ENCODE results near the gene NOC2L. TPM values are rescaled to one million over a fixed set of nuclear protein-coding genes. Genes with fewer than 3 reads are reported as not detected.
"Not testable (repeated sequence)": the region's sequence is repeated elsewhere in the genome, so short reads cannot be mapped to it uniquely, and the experiment has no call there.

Gene NOC2L
- total RNA-seq, 6 donors from 2014 or later, result 28.7 to 66.0 (median 51.0) TPM

- H3K4me3 ChIP-seq, result no peak overlapping the region
- H3K27ac ChIP-seq, result no peak overlapping the region
- H3K36me3 ChIP-seq, result no peaks in the 10 kb centered on the region
- DNase-seq (no peak), ATAC-seq (ENCODE audit: low FRiP score in 2 of 2) (no peak)
- H3K4me1 ChIP-seq, result peaks cover 4 to 8% (median 6%) of the 10 kb centered on the region in 4 donors
- H3K9me3 ChIP-seq, result peaks cover 0 to 10% (median 5%) of the 10 kb centered on the region in 4 donors
- 76 to 77% methylated on average over 10 to 15 of the region's 15 CpGs for WGBS, 2 donors
- TF ChIP-seq EP300 (IDR thresholded peaks at IDR 0.05) (no peak), POLR2AphosphoS5 (IDR thresholded peaks at IDR 0.05) (no peak), POLR2A (IDR thresholded peaks at IDR 0.05) (no peak)
- TF ChIP-seq, protein P1, sequence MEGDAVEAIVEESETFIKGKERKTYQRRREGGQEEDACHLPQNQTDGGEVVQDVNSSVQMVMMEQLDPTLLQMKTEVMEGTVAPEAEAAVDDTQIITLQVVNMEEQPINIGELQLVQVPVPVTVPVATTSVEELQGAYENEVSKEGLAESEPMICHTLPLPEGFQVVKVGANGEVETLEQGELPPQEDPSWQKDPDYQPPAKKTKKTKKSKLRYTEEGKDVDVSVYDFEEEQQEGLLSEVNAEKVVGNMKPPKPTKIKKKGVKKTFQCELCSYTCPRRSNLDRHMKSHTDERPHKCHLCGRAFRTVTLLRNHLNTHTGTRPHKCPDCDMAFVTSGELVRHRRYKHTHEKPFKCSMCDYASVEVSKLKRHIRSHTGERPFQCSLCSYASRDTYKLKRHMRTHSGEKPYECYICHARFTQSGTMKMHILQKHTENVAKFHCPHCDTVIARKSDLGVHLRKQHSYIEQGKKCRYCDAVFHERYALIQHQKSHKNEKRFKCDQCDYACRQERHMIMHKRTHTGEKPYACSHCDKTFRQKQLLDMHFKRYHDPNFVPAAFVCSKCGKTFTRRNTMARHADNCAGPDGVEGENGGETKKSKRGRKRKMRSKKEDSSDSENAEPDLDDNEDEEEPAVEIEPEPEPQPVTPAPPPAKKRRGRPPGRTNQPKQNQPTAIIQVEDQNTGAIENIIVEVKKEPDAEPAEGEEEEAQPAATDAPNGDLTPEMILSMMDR (IDR thresholded peaks at IDR 0.05), result no peak
- H3K27me3 ChIP-seq, result peaks cover 0 to 14% (median 9%) of the 10 kb centered on the region in 4 donors
These were observed 34.4 kb upstream of the NOC2L start for GRCh38 chr1:993379-993995.

DNA sequence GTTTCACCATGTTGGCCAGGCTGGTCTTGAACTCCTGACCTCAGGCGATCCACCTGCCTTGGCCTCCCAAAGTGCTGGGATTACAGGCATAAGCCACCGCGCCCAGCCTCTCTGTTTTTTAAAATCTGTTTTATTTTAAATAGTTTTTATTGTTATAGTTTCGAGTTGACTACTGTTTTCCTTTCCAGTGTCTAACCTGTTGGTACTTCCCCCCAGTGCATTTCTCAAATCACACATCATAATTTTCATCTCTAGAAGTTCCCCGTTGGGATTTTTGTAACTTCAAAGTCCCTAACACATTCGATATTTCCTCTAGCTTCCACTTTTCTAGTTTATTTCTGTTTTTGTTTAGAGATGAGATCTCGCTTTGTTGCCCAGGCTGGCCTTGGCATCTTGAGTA lies 33.3 kb upstream of the NOC2L start:
- Histone ChIP-seq H3K9me3 (peaks cover 0 to 10% (median 5%) of the 10 kb centered on the region in 4 donors), H3K27ac (no peak overlapping the region), H3K4me1 (peaks cover 0 to 3% (median 0%) of the 10 kb centered on the region in 4 donors), H3K36me3 (no peaks in the 10 kb centered on the region), H3K27me3 (peaks cover 0 to 3% (median 0%) of the 10 kb centered on the region in 4 donors), H3K4me3 (no peak overlapping the region)
- TF ChIP-seq, protein P1 (IDR thresholded peaks at IDR 0.05), result no peak
- TF ChIP-seq POLR2A (IDR thresholded peaks at IDR 0.05) (no peak), EP300 (IDR thresholded peaks at IDR 0.05) (no peak), POLR2AphosphoS5 (IDR thresholded peaks at IDR 0.05) (no peak)
- no peak for ATAC-seq (ENCODE audit: low FRiP score in 2 of 2)
- 88% methylated on average over 7 of the region's 7 CpGs for WGBS, 2 donors
- DNase-seq, result no peak

DNA sequence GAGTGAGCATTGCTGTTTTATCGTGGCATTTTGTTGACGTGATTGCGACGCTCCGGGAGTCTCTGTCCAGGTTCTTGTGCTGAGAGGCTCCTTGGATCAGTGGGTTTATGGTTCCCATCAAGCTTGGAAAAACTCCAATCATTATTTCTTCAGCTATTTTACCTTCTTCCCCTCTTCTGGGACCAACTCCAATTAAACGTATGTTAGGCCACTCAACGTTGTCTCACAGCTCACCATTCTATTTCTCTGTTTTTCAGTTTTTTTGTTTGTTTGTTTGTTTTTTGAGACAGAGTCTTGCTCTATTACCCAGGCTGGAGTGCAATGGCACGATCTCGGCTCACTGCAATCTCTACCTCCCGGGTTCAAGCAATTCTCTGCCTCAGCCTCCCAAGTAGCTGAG lies 32.8 kb upstream of the NOC2L start:
- H3K4me3 ChIP-seq, result no peak overlapping the region
- WGBS, 2 donors, result 95 to 98% methylated on average over 10 of the region's 10 CpGs
- DNase-seq (no peak), ATAC-seq (ENCODE audit: low FRiP score in 2 of 2) (no peak)
- H3K27ac ChIP-seq, result no peak overlapping the region
- no peaks in the 10 kb centered on the region for H3K27me3 ChIP-seq
- peaks cover 0 to 10% (median 5%) of the 10 kb centered on the region in 4 donors for H3K9me3 ChIP-seq
- H3K36me3 ChIP-seq, result no peaks in the 10 kb centered on the region
- H3K4me1 ChIP-seq, result peaks cover 0 to 3% (median 0%) of the 10 kb centered on the region in 4 donors
- TF ChIP-seq POLR2A (IDR thresholded peaks at IDR 0.05) (no peak), POLR2AphosphoS5 (IDR thresholded peaks at IDR 0.05) (no peak)

- not testable (repeated sequence) for H3K4me3 ChIP-seq; H3K9me3 ChIP-seq; DNase-seq; H3K27ac ChIP-seq; H3K4me1 ChIP-seq; H3K36me3 ChIP-seq; H3K27me3 ChIP-seq; ATAC-seq (ENCODE audit: low FRiP score in 2 of 2)
- 91 to 92% methylated on average over 6 of the region's 6 CpGs for WGBS, 2 donors
These were observed 32.2 kb upstream of the NOC2L start for GRCh38 chr1:991275-991674.

GRCh38 chr1:988061-988460 lies 29.0 kb upstream of the NOC2L start:
- not testable (repeated sequence) for H3K4me1 ChIP-seq; ATAC-seq (ENCODE audit: low FRiP score in 2 of 2); H3K36me3 ChIP-seq; H3K27ac ChIP-seq; DNase-seq; H3K27me3 ChIP-seq; H3K9me3 ChIP-seq; H3K4me3 ChIP-seq
- 90 to 91% methylated on average over 5 of the region's 5 CpGs for WGBS, 2 donors

DNA sequence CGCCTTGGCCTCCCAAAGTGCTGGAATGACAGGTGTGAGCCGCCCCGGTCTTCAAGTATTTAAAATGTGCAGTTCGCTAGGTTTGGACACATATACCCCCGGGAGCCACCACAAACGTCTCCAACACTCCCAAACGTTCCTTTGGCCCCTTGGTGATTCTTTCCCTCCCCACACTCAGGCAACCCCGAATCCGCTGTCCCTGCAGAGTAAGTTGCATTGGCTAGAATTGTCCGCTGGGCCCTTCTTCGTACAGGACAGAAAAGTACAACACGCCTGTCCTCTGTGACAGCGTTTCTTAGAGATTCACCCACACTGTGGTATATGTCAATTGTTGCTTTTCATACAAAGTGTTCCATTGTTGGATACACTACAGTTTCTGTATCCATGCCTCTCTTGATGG lies 26.1 kb upstream of the NOC2L start:
- DNase-seq (no peak), ATAC-seq (ENCODE audit: low FRiP score in 2 of 2) (no peak)
- 71% methylated on average over 13 of the region's 13 CpGs for WGBS, 2 donors
- no peaks in the 10 kb centered on the region for H3K36me3 ChIP-seq
- no peaks in the 10 kb centered on the region for H3K9me3 ChIP-seq
- H3K4me3 ChIP-seq, result no peak overlapping the region
- peaks cover 0 to 5% (median 0%) of the 10 kb centered on the region in 4 donors for H3K27me3 ChIP-seq
- TF ChIP-seq POLR2AphosphoS5 (IDR thresholded peaks at IDR 0.05), result no peak
- TF ChIP-seq POLR2A (IDR thresholded peaks at IDR 0.05), result no peak
- TF ChIP-seq, protein P1 (IDR thresholded peaks at IDR 0.05), result no peak
- H3K4me1 ChIP-seq, result peaks cover 2 to 6% (median 4%) of the 10 kb centered on the region in 4 donors
- no peak overlapping the region for H3K27ac ChIP-seq
